ENCODE measurements around the gene FBXL17.

FBXL17 gene

GRCh38 chr5:107863125-107863524, 518.8 kb downstream of the FBXL17 start:
- no peaks in the 10 kb centered on the region for H3K9me3 ChIP-seq (ENCODE audit: insufficient read depth, low read depth, low read length)
- H4K20me1 ChIP-seq (ENCODE audit: insufficient read depth, low read length, poor library complexity, severe bottlenecking) = no peaks in the 10 kb centered on the region
- no peaks in the 10 kb centered on the region for H3K4me1 ChIP-seq (ENCODE audit: insufficient read depth, low read length, poor library complexity, severe bottlenecking)

GRCh38 chr5:107861565-107861964, 520.3 kb downstream of the FBXL17 start:
- no peak overlapping the region for H2AFZ ChIP-seq (ENCODE audit: low read length)
- H3K4me3 ChIP-seq (ENCODE audit: low read length, poor library complexity, severe bottlenecking) = no peak overlapping the region
- no peaks in the 10 kb centered on the region for H4K20me1 ChIP-seq (ENCODE audit: insufficient read depth, low read length, poor library complexity, severe bottlenecking)
- no peaks in the 10 kb centered on the region for H3K4me1 ChIP-seq (ENCODE audit: insufficient read depth, low read length, poor library complexity, severe bottlenecking)
- TF ChIP-seq CTCF (conservative IDR thresholded peaks at IDR 0.05; ENCODE audit: low read length) = no peak
- TF ChIP-seq EZH2phosphoT487 (IDR thresholded peaks at IDR 0.05; ENCODE audit: borderline replicate concordance) = no peak
- H3K4me2 ChIP-seq (ENCODE audit: low read depth, low read length, poor library complexity, severe bottlenecking) = no peak overlapping the region
- no peaks in the 10 kb centered on the region for H3K9me2 ChIP-seq (replicated peaks; ENCODE audit: low read depth, low read length)
- H3K36me3 ChIP-seq (ENCODE audit: insufficient read depth, low read length) = no peaks in the 10 kb centered on the region
- H3F3A ChIP-seq (ENCODE audit: low read depth) = no peaks in the 10 kb centered on the region
- no peak overlapping the region for H3K9ac ChIP-seq (ENCODE audit: low read depth, low read length, poor library complexity, severe bottlenecking)
- no peaks in the 10 kb centered on the region for H3K9me3 ChIP-seq (ENCODE audit: insufficient read depth, low read depth, low read length)
- no peaks in the 10 kb centered on the region for H3K79me2 ChIP-seq (ENCODE audit: insufficient read depth, low read length)
- no peaks in the 10 kb centered on the region for H3K27me3 ChIP-seq (ENCODE audit: insufficient read depth, low read length, poor library complexity, severe bottlenecking)

More at GRCh38 chr5:107863125-107863524, 518.8 kb downstream of the FBXL17 start:
- Histone ChIP-seq H3K27me3 (ENCODE audit: insufficient read depth, low read length, poor library complexity, severe bottlenecking) (no peaks in the 10 kb centered on the region), H3K36me3 (ENCODE audit: insufficient read depth, low read length) (no peaks in the 10 kb centered on the region), H3K79me2 (ENCODE audit: insufficient read depth, low read length) (no peaks in the 10 kb centered on the region), H3F3A (ENCODE audit: low read depth) (no peaks in the 10 kb centered on the region), H3K9me2 (replicated peaks; ENCODE audit: low read depth, low read length) (no peaks in the 10 kb centered on the region), H3K4me2 (ENCODE audit: low read depth, low read length, poor library complexity, severe bottlenecking) (no peak overlapping the region), H3K4me3 (ENCODE audit: low read length, poor library complexity, severe bottlenecking) (no peak overlapping the region), H3K9ac (ENCODE audit: low read depth, low read length, poor library complexity, severe bottlenecking) (no peak overlapping the region), H2AFZ (ENCODE audit: low read length) (no peak overlapping the region)
- TF ChIP-seq EZH2phosphoT487 (IDR thresholded peaks at IDR 0.05; ENCODE audit: borderline replicate concordance) (no peak), CTCF (conservative IDR thresholded peaks at IDR 0.05; ENCODE audit: low read length) (no peak)

- no peaks in the 10 kb centered on the region for H3F3A ChIP-seq (ENCODE audit: low read depth)
- no peak overlapping the region for H3K4me2 ChIP-seq (ENCODE audit: low read depth, low read length, poor library complexity, severe bottlenecking)
- H3K9me3 ChIP-seq (ENCODE audit: insufficient read depth, low read depth, low read length) = no peaks in the 10 kb centered on the region
- no peak overlapping the region for H3K9ac ChIP-seq (ENCODE audit: low read depth, low read length, poor library complexity, severe bottlenecking)
- H3K36me3 ChIP-seq (ENCODE audit: insufficient read depth, low read length) = no peaks in the 10 kb centered on the region
- no peak overlapping the region for H3K4me3 ChIP-seq (ENCODE audit: low read length, poor library complexity, severe bottlenecking)
- no peaks in the 10 kb centered on the region for H3K79me2 ChIP-seq (ENCODE audit: insufficient read depth, low read length)
- no peaks in the 10 kb centered on the region for H3K9me2 ChIP-seq (replicated peaks; ENCODE audit: low read depth, low read length)
- TF ChIP-seq EZH2phosphoT487 (IDR thresholded peaks at IDR 0.05; ENCODE audit: borderline replicate concordance) = no peak
- TF ChIP-seq CTCF (conservative IDR thresholded peaks at IDR 0.05; ENCODE audit: low read length) = no peak
- no peaks in the 10 kb centered on the region for H3K27me3 ChIP-seq (ENCODE audit: insufficient read depth, low read length, poor library complexity, severe bottlenecking)
- H3K4me1 ChIP-seq (ENCODE audit: insufficient read depth, low read length, poor library complexity, severe bottlenecking) = no peaks in the 10 kb centered on the region
- H4K20me1 ChIP-seq (ENCODE audit: insufficient read depth, low read length, poor library complexity, severe bottlenecking) = no peaks in the 10 kb centered on the region
- H2AFZ ChIP-seq (ENCODE audit: low read length) = no peak overlapping the region
Measured at GRCh38 chr5:107860044-107860443, 521.9 kb downstream of the FBXL17 start.
